Measurements from ENCODE around the gene CCDC71L. TPM values are rescaled to one million over a fixed set of nuclear protein-coding genes. Genes with fewer than 3 reads are reported as not detected.

CCDC71L gene
- total and polyA plus RNA-seq, 2 experiments from 2014 or later: 7.2 to 23.1 TPM

DNA sequence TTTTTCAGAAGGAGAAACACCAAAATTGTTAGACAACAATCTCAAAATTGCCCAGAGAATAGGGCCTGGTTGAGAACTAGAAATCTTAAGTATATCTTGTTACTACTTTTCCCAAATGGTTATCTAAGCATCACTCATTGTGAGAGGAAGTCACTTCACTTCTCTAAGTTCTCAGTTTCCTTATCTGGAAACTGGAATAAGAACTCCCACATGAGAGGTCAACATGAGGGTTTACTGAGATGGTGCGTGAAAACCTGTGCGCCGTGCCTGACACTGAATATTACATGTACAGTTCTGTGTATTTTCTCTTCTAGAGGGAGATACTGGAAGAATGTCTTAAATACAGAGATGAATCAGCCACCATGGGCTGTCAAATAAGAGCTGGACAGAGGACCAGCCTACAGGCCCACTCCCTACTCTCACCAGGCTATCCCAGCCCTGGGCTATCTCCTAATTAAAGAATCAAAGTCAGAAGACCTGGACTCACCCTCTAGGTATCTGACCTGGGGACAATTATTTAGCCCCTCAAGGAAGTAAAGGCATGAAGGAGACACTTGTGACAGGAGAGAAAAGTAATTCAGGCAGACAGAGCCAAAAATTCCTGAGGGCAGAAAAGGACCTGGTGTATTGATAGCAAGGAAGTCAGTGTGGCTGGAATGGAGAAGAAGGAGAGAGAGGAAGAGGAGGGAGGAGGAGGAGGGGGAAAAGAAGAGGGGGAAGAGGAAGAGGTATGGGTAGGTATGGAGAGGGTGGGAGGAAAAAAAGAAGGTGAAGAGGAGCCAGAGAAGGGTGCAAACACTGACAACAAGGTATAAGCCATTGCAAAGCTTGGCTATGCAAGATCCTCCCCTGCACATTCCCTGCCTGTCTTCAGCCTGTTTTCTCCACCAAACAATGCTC lies 44.9 kb downstream of the CCDC71L start:
- TF ChIP-seq, protein P1, sequence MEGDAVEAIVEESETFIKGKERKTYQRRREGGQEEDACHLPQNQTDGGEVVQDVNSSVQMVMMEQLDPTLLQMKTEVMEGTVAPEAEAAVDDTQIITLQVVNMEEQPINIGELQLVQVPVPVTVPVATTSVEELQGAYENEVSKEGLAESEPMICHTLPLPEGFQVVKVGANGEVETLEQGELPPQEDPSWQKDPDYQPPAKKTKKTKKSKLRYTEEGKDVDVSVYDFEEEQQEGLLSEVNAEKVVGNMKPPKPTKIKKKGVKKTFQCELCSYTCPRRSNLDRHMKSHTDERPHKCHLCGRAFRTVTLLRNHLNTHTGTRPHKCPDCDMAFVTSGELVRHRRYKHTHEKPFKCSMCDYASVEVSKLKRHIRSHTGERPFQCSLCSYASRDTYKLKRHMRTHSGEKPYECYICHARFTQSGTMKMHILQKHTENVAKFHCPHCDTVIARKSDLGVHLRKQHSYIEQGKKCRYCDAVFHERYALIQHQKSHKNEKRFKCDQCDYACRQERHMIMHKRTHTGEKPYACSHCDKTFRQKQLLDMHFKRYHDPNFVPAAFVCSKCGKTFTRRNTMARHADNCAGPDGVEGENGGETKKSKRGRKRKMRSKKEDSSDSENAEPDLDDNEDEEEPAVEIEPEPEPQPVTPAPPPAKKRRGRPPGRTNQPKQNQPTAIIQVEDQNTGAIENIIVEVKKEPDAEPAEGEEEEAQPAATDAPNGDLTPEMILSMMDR (IDR thresholded peaks at IDR 0.05; ENCODE audit: low read depth, low read length): no peak
- no peaks in the 10 kb centered on the region for H3K4me1 ChIP-seq (ENCODE audit: low read depth)
- H3K4me3 ChIP-seq: no peak overlapping the region
- H3K9me3 ChIP-seq (ENCODE audit: low read depth): no peaks in the 10 kb centered on the region
- H3K36me3 ChIP-seq: no peaks in the 10 kb centered on the region
- H3K27me3 ChIP-seq: no peaks in the 10 kb centered on the region
- DNase-seq (ENCODE audit: low read depth in 1 of 2, low spot score in 1 of 2): no peak
- H3K27ac ChIP-seq: no peak overlapping the region

DNA sequence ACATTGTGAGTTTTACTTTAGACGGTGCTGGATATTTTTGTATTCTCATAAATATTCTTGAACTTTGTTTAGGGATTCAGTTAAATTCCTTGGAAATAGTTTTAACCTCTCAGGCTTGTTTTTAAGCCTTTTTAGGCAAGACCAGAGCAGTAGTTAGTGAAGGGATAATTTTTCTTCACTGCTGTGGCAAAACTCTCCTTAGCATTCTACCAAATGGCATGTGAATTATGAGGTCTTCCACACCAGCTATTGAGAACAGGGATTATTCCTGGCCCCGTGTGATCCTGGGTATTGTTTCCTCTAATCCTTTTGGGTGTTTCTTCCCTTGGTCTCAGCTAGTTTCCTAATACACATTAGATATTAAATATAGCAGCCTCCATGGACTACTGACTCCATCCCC lies 46.2 kb downstream of the CCDC71L start:
- no peak for DNase-seq (ENCODE audit: low read depth in 1 of 2, low spot score in 1 of 2)
- Histone ChIP-seq H3K27ac (no peak overlapping the region), H3K9me3 (ENCODE audit: low read depth) (no peaks in the 10 kb centered on the region), H3K36me3 (no peaks in the 10 kb centered on the region), H3K27me3 (no peaks in the 10 kb centered on the region), H3K4me3 (no peak overlapping the region), H3K4me1 (ENCODE audit: low read depth) (no peaks in the 10 kb centered on the region)
- TF ChIP-seq, protein P1 (IDR thresholded peaks at IDR 0.05; ENCODE audit: low read depth, low read length): no peak

DNA sequence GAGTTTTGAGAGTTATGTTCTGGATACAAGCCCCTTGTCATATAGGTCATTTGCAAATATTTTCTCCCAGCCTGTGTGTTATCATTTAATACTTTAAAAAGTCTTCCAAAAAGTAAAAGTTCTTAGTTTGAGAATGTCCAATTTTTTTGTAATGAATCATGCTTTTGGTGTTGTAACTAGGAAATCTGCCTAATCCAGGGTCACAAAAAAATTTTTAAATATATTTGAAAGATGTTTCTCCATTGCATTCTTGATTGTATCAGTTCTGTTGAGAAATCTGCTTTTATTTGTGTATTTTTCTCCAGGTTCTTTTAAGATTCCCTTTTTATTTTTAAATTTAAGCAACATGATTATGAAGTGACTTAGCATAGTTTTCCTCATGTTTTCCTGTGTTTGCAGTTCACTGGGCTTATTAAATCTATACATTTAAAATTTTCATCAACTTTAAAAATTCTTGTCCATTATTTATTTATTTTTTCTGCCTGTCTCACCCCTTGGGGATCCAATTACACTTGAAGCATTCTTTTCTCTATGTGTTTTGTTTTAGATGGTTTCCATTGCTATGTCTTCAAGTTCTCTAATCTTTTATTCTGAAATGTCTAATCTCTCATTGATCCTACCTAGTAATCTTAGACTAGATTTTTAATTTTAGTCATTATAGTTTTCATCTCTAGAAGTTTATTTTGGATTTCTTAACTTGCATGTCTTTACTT lies 47.0 kb downstream of the CCDC71L start:
- Histone ChIP-seq H3K36me3 (no peaks in the 10 kb centered on the region), H3K4me3 (no peak overlapping the region), H3K27me3 (no peaks in the 10 kb centered on the region), H3K9me3 (ENCODE audit: low read depth) (no peaks in the 10 kb centered on the region), H3K4me1 (ENCODE audit: low read depth) (no peaks in the 10 kb centered on the region), H3K27ac (no peak overlapping the region)
- DNase-seq (ENCODE audit: low read depth in 1 of 2, low spot score in 1 of 2): peak in 1 of 2 donors; percentile 64
- TF ChIP-seq, protein P1 (IDR thresholded peaks at IDR 0.05; ENCODE audit: low read depth, low read length): no peak

DNA sequence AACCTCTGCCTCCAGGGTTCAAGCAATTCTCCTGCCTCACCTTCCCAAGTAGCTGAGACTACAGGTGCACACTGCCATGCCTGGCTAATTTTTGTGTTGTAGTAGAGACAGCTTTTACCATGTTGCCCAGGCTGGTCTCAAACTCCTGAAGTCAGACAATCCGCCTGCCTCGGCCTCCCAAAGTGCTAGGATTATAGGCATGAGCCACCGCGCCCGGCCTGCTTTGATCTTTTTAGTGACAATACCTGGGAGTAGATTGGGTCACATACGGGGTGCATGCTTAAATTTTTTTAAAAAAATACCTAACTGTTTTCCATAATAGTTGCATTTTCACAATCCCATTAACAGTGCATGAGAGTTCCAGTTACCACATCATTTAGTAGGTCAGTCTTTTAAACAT lies 47.7 kb downstream of the CCDC71L start:
- H3K36me3 ChIP-seq: no peaks in the 10 kb centered on the region
- H3K4me1 ChIP-seq (ENCODE audit: low read depth): no peaks in the 10 kb centered on the region
- no peak for DNase-seq (ENCODE audit: low read depth in 1 of 2, low spot score in 1 of 2)
- H3K27me3 ChIP-seq: no peaks in the 10 kb centered on the region
- TF ChIP-seq, protein P1 (IDR thresholded peaks at IDR 0.05; ENCODE audit: low read depth, low read length): no peak
- no peak overlapping the region for H3K4me3 ChIP-seq
- no peak overlapping the region for H3K27ac ChIP-seq
- no peaks in the 10 kb centered on the region for H3K9me3 ChIP-seq (ENCODE audit: low read depth)

DNA sequence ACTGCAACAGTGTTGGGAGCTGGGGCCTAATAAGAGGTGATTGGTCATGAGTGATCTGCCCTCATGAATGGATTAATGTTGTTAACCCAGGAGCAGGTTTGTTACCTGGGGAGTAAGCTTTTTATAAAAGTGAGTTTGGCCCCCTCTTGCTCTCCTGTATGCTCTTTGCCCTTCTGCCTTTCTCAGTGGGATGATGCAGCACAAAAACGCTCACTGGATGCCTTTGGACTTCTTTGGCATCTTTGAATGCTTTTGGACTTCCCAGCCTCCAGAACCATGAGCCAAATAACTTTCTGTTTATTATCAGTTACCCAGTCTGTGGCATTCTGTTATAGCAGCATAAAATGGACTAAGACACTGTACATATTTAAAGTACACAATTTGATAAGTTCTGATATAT lies 48.5 kb downstream of the CCDC71L start:
- Histone ChIP-seq H3K36me3 (no peaks in the 10 kb centered on the region), H3K27me3 (no peaks in the 10 kb centered on the region), H3K4me1 (ENCODE audit: low read depth) (no peaks in the 10 kb centered on the region), H3K4me3 (no peak overlapping the region), H3K9me3 (ENCODE audit: low read depth) (no peaks in the 10 kb centered on the region), H3K27ac (no peak overlapping the region)
- TF ChIP-seq, protein P1 (IDR thresholded peaks at IDR 0.05; ENCODE audit: low read depth, low read length): no peak
- no peak for DNase-seq (ENCODE audit: low read depth in 1 of 2, low spot score in 1 of 2)
